K562 (cell line): Measurements from ENCODE around the gene TEPSIN.

Experiments used
- CBFB ChIP-seq: sonication (generic); formaldehyde crosslinking; IDR thresholded peaks from 2 replicates; pipeline ENCODE4 v1.4.0; 2020; ENCODE audit warnings: mild to moderate bottlenecking, missing genetic modification reagents
- ESRRA ChIP-seq: fragments of 450-650 bp; IDR thresholded peaks from 2 replicates; pipeline ENCODE4 v1.6.1; 2014; ENCODE audit warnings: low read depth, mild to moderate bottlenecking, moderate library complexity, borderline replicate concordance
- NBN ChIP-seq: fragments of 450-650 bp; IDR thresholded peaks from 2 replicates; pipeline ENCODE4 v1.6.1; 2016; ENCODE audit warnings: low read depth, mild to moderate bottlenecking

DNA sequence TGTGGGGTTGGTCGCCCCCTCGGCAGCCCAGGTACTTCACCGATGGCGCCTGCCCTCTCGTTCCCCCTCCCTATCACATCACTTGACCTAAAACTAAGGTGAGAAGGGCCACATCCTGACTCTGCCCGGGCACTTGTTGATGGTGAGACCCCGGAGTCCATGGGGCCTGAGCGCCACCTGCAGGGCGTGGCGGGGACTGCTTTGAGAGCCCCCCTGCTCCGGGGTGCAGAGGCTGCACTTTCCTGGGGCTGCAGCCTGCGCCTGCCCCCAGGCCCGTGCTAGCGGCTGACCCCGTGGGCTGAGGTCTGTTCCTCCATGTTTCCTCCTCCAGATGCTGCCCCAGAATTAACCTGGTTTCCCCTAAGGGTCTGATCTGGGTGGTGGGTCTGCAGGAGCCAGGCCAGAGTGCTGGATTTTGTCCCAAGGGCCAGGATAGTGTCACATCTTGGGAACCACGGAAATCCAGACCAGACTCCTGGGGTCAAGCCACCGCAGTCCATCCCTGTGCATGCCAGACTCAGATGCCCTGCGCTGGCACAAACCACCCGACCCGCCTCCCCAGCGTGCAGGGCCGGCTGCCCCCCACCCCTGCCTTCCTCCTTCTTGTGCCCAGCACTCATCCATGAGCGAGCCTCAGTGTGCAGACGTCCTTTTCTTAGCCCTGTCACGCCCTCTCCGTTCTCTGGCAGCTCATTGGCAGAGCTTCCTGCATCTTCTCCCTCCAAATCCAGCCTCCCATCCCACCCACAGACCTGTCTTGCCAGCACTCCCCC is 3.0 kb upstream of the TEPSIN start:
- no peak for TF ChIP-seq ESRRA
- no peak for TF ChIP-seq NBN
- TF ChIP-seq CBFB (CRISPR knock-in tag): no peak
